AG10803 (cell line): ENCODE data around the gene KCNT1.

Experiments
- DNase-seq: peaks from one replicate; pipeline ENCODE4 v3.0.0; 2010; ENCODE audit warnings: low read depth
- H3K4me3 ChIP-seq: 2 replicates; pipeline ENCODE4 v1.5.1; 2011; ENCODE audit warnings: mild to moderate bottlenecking, low read length, control low read depth
- CTCF ChIP-seq: conservative IDR thresholded peaks from 2 replicates; pipeline ENCODE4 v1.5.1; 2011; ENCODE audit warnings: mild to moderate bottlenecking, low read length, control low read depth, inconsistent platforms

KCNT1 gene

GRCh38 chr9:135662758-135663450 is 39.1 kb upstream of the KCNT1 start, which contains the start of gene LCN9:
Gene LCN9, plus strand, starts transcription at chr9:135663309. Its CDS starts 13 bp downstream, at chr9:135663322.
- TF ChIP-seq CTCF: no peak
- DNase-seq: no peak
- no peak within 1 kb of the TSS for H3K4me3 ChIP-seq

GRCh38 chr9:135663451-135663770 is 38.6 kb upstream of the KCNT1 start:
- no peak overlapping the region for H3K4me3 ChIP-seq
- no peak for TF ChIP-seq CTCF

GRCh38 chr9:135663857-135664256 is 38.1 kb upstream of the KCNT1 start:
- no peak for TF ChIP-seq CTCF
- no peak for DNase-seq
- H3K4me3 ChIP-seq: no peak overlapping the region

More at GRCh38 chr9:135663451-135663770, 38.6 kb upstream of the KCNT1 start:
- DNase-seq: no peak

DNA sequence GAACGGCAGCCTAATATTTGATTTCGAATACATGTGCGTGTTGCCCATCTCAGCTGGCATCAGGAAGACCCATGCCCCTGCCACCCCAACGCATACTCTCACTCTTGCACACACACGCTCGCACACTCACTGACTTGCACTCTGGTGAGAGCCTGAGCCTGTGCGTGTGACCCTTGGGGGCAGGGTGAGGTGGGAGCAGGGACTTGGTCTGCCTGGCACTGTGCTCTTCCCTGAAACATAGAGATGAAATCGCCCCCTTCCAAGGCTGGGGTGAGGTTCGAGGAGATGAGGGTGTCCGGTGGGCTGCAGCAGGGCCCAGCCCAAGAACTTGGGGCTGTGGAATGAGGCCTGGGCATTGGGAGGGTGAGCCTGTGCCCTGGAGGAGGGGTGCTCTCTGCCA is 37.7 kb upstream of the KCNT1 start:
- DNase-seq: no peak
- no peak overlapping the region for H3K4me3 ChIP-seq
- TF ChIP-seq CTCF: no peak

DNA sequence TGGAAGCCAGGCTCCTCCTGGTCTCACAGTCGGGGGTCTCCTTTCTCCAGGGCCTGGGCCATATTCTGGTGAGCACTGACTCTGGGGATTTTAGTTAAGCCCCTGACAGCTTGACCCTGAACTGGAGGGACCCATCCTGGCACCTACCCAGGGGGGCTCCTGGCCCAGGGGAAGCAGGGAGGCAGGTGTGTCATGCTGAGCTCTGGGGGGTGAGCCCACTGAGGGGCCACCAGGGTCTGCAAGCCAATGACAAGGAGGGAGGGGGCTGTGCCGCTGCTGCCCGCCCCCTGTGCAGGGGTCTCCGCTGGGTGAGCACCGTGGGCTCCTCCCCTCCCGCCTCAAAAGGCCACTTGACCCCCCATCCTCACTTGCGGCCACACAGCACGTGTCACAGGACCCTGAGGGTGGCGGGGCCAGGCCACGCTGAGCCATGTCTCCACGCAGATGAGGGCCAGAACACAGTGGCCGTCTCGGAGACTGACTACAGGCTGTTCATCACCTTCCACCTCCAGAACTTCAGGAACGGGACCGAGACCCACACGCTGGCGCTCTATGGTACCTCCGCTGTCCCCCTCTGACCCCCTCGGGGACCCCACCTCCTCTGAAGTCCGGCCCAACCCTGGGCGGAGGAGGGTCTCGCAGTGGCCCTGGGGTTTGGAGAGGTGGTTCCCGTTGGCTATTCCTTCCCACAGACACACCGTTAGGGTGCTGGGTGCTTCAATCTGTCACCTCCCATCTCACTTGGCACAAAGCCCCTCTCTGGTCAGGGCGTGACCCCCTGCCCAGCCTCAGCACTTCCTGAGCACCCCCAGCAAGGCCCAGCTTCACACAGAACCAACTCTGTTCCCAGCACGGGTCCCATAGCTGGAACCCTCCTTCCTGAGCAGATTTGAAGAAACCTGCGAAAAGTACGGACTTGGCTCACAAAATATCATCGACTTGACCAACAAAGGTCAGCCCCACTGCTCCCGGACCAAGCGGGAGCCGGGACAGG is 36.9 kb upstream of the KCNT1 start:
- no peak for DNase-seq
- TF ChIP-seq CTCF: no peak
- no peak overlapping the region for H3K4me3 ChIP-seq

DNA sequence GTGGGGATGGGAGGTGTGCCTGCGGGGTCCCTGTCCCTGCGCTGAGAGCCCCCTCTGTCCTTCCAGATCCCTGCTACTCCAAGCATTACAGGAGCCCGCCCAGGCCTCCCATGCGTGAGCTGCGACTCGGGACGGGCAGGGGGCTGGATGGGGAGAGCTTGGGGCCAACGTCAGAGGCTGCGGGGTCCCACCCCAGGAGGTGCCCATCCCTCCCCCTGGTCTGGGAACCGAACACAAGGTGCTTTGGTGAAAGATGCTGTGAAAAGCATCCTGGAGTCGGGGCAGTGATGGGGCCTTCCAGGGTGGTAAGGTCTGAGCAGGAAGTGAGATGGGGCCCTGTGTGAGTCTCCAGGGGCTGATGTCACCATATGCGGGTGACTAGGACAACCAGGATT is 36.2 kb upstream of the KCNT1 start:
- TF ChIP-seq CTCF: no peak
- DNase-seq: no peak
- no peak overlapping the region for H3K4me3 ChIP-seq
